C4-2B (cell line): Measurements from ENCODE around the gene GID4.

ENCODE experiments used
- H3K27ac ChIP-seq: fragments of 450-650 bp; 2 replicates; pipeline ENCODE4 v1.5.1; 2017
- ZFX ChIP-seq: fragments of 450-650 bp; IDR thresholded peaks from 2 replicates; pipeline ENCODE4 v1.6.1; 2017
- TF ChIP-seq, protein P1 (sequence below): fragments of 450-650 bp; conservative IDR thresholded peaks from 2 replicates; pipeline ENCODE4 v1.5.1; 2017; ENCODE audit warnings: mild to moderate bottlenecking

GID4 gene

DNA sequence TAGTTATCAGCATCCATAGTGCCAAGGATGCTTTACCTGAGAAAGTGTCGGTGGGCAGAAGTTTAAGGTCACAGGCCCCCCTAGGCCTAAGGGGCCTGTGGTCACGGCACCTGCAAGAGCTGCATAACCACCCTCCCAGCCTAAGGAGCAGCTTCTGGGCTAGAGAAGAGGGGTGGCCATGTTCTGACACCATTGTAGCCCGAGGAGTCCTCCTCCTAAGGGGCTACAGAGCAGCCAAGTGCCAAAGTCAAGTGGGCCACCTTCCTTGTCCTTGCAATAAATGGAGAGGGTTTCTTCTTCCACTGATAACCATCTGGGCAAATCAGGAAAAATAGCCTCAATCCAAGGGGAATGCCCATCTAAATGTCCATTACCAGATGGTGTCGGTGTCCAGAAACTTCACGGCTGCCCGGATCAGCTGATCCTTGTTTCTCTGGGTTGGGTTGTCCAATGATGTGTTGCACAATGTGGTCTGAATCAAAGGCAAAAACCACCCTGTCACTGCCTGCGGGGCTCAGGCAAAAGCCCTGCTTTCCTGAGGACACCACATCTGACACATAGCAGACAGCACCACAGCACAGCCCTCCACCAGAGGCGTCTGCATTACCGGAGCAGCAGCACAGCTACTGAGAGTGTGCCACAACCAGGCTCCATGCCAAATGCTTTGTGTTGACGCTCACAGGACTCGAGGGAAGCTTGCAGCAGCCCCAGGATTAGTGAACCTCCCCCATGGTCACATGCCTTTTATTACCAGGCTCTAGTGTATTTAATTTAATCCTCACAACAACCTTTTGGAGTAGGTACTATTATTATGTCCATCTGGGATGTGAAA is 13.0 kb upstream of the GID4 start:
- H3K27ac ChIP-seq, result no peak overlapping the region

DNA sequence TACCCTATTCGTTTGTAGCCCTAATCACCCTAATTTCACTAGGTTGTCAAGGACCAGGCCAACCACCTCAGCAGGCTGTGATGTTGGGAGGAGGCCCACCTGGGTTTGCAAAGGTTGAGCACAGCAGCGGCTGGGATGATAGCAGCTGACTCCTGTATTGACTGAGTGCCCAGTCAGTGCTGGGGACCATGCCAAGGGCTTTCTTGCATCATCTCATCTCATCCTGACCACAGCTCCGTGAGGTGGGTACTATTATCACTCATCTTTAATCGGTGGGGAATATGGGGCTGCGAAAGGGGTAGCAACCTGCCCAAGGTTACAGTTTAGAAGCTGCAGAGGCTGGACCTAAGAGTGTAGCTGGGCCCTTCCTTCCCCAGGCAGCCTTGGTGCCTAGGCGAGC is 11.9 kb upstream of the GID4 start:
- no peak overlapping the region for H3K27ac ChIP-seq
- TF ChIP-seq, protein P1, sequence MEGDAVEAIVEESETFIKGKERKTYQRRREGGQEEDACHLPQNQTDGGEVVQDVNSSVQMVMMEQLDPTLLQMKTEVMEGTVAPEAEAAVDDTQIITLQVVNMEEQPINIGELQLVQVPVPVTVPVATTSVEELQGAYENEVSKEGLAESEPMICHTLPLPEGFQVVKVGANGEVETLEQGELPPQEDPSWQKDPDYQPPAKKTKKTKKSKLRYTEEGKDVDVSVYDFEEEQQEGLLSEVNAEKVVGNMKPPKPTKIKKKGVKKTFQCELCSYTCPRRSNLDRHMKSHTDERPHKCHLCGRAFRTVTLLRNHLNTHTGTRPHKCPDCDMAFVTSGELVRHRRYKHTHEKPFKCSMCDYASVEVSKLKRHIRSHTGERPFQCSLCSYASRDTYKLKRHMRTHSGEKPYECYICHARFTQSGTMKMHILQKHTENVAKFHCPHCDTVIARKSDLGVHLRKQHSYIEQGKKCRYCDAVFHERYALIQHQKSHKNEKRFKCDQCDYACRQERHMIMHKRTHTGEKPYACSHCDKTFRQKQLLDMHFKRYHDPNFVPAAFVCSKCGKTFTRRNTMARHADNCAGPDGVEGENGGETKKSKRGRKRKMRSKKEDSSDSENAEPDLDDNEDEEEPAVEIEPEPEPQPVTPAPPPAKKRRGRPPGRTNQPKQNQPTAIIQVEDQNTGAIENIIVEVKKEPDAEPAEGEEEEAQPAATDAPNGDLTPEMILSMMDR, result no peak
- no peak for TF ChIP-seq ZFX

More for the DNA sequence above, 13.0 kb upstream of the GID4 start:
- TF ChIP-seq, protein P1, result no peak
- no peak for TF ChIP-seq ZFX

DNA sequence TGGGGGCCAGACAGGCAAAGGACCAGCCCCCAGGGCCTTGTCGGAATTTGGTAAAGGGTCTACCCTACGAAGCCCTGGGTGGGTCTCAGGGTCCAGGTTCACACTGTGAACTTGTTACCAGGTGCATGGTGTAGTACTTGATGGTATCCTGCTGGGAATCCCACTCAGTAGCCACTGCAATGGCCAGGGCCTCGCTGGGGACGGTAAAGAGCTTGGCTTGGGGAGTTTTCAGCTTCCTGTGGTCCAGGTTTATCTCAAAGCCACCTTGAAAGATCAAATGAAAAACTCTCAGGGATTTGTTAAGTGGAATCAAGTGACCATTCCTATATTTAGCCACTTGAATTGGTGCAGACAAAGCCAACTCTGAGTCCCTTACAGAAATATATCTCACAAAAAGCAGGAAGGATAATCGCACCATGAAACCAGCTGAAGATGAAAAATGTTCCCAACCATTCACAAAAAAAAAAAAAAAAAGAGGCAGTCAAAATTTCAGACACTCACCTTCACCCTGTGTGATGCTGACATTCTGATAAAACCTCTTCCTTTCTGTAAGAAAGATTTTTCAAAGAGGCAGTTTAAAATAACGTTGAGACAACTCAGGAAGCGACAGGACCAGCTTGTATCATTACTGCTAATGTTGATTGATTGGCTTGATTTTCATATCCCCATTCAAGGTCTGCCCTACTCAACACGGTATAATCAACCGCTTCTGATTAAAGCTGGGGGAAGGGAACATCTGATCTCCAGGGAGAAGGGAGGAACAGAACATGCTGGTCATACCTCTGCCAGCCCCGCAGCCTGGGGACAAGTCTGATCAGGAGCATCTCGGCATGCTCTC is 10.9 kb upstream of the GID4 start:
- H3K27ac ChIP-seq, result no peak overlapping the region
- TF ChIP-seq ZFX, result no peak
- TF ChIP-seq, protein P1, result no peak

DNA sequence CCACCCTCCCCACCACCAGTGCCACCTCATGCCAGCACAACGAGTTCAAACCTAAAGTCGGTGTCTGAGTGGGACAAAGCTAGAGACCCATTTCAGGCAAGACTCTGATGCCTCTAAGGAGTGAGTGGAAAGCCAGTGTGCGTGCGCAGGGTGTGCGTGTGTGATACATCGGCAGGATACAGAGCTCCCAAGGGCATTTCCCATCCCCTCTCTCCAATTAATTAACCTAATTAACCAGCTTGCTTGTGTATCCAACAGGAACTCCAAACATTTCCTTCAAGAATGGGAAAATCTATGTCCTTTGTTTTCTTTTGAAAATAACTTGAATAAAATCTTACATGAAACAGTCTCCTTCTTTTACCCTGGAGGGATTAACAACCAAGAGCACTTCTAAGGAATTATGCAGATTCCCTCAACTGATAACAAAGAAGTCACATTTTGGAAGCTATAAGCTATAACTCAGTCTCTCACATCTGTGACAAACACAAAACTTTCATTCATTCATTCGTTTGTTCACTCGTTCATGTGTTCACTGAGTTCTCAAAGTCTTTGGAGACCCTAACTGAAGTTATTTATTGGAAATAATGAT is 10.2 kb upstream of the GID4 start:
- no peak overlapping the region for H3K27ac ChIP-seq
- TF ChIP-seq, protein P1, result no peak
- no peak for TF ChIP-seq ZFX

DNA sequence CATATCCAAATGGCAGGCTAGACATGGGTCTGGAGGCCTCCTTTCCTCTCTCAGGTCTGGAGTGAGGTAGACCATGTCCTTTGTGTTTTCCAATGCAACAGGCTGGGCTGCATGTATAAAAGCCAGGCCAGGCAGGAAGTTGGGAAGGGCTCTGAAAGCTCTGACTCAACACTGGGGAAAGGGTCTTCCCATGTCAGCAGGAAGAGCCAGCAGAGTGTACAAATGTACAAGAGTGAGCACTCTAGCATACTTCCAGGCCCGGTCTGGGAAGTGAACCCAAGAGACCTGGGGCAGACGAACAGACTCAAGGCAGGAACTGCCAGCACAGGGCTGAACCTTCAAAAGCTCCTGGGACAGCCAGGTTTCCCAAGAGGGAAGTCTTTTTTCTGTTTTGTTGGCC is 7.3 kb upstream of the GID4 start:
- H3K27ac ChIP-seq, result no peak overlapping the region
- TF ChIP-seq ZFX, result no peak
- TF ChIP-seq, protein P1, result no peak

DNA sequence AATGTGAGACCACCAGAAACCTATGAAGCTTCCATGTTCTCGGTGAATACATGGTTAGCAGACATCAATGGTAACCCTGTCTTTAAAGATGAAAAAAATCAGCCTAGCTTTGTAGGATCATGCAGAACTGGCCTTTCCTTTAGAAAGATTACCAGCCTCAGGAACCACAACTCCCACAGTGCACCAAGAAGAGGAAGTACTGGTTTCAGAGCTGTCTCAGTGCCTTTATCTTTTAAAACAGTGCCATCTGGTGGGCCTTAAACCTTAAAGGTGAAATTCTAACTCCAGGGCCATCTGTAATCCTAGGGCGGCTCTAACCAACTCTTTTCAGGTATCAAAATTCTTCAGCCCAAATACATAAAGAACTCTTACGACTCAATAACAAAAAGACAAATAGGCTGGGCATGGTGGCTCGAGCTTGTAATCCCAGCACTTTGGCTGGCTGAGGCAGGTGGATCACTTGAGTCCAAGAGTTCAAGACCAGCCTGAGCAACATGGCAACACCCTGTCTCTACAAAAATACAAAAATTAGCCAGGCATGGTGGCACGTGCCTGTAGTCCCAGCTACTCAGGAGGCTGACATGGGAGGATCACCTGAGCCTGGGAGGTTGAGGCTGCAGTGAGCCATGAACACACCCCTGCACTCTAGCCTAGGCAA is 5.6 kb upstream of the GID4 start:
- no peak overlapping the region for H3K27ac ChIP-seq
- no peak for TF ChIP-seq ZFX
- TF ChIP-seq, protein P1, result peak; percentile 80
